Measurements from ENCODE around the gene BCL7B.
"Not testable (repeated sequence)": the region's sequence is repeated elsewhere in the genome, so short reads cannot be mapped to it uniquely, and the experiment has no call there.

BCL7B gene

GRCh38 chr7:73539709-73540108, 17.8 kb downstream of the BCL7B start:
- TF ChIP-seq ZFX (IDR thresholded peaks at IDR 0.05) (no peak), CTCF (conservative IDR thresholded peaks at IDR 0.05) (no peak)
- no peak overlapping the region for H3K27ac ChIP-seq

- not testable (repeated sequence) for H3K27ac ChIP-seq
Measured at GRCh38 chr7:73538510-73538909, 19.0 kb downstream of the BCL7B start.

- H3K27ac ChIP-seq: no peak overlapping the region
- TF ChIP-seq ZFX (IDR thresholded peaks at IDR 0.05) (no peak), CTCF (conservative IDR thresholded peaks at IDR 0.05) (no peak)
Measured at GRCh38 chr7:73537051-73537450, 20.4 kb downstream of the BCL7B start.

- no peak overlapping the region for H3K27ac ChIP-seq
- TF ChIP-seq CTCF (conservative IDR thresholded peaks at IDR 0.05) (no peak), ZFX (IDR thresholded peaks at IDR 0.05) (no peak)
Measured at GRCh38 chr7:73536479-73536878, 21.0 kb downstream of the BCL7B start.

GRCh38 chr7:73535918-73536317, 21.6 kb downstream of the BCL7B start:
- H3K27ac ChIP-seq: not testable (repeated sequence)

- no peak overlapping the region for H3K27ac ChIP-seq
- TF ChIP-seq ZFX (IDR thresholded peaks at IDR 0.05): no peak
- no peak for TF ChIP-seq CTCF (conservative IDR thresholded peaks at IDR 0.05)
Measured at GRCh38 chr7:73533742-73534141, 23.7 kb downstream of the BCL7B start.

GRCh38 chr7:73532224-73532623, 25.3 kb downstream of the BCL7B start:
- H3K27ac ChIP-seq: no peak overlapping the region
- TF ChIP-seq ZFX (IDR thresholded peaks at IDR 0.05): no peak
- no peak for TF ChIP-seq CTCF (conservative IDR thresholded peaks at IDR 0.05)

- TF ChIP-seq CTCF (conservative IDR thresholded peaks at IDR 0.05) (no peak), ZFX (IDR thresholded peaks at IDR 0.05) (no peak)
- no peak overlapping the region for H3K27ac ChIP-seq
Measured at GRCh38 chr7:73530800-73531199, 26.7 kb downstream of the BCL7B start.
